Measurements from ENCODE around the gene NKX2-1. TPM values are rescaled to one million over a fixed set of nuclear protein-coding genes. Genes with fewer than 3 reads are reported as not detected.

Gene NKX2-1
- not detected for total RNA-seq

DNA sequence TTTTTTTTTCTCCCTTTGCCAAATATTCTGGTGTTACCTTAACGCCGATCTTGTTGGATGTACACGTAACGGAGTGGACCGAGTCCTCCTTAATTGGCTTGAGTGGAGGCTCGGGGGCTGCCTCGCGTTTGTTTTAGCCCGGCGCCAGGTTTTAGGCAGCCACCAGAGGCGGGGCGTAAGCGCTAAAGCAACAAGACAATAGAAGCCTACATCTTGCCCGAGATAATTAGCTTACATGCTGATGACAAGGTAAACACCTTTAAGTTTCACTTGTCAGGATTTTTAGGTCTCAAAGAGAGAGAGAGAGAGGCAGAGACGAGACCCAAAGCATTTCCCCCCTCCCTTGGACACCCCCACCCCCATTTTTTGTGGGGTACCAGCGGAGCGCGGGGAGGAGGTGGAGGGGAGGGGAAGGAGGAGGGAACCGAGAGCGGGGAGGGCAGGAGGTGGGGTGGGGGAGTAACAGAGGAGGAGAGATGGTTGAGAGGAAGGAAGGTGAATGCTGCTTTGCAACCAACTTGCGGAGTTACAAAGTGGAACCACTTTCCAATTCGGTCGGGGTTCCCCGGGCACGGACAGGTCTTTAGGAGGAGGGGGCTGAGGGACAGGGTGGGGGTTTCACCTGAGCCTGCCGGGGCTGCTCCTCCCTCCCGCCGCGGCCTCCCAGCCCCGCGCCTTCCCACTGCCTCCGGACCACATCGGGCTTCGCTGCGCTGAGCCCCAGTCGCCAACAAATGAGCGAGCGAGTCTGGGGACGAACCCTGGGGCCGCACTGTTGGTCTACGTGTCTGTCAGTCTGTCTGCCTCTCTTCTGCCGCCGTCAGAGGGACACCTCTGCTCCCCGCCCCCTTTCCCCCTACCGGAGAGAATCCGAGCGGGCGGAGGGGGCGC lies at the start of gene NKX2-1:
NKX2-1 (minus strand) TSS at position 802 of the 891 bp plus-strand sequence; CDS start at position 699, 103 bp downstream.

Other genes starting within 250 kb of the NKX2-1 start
- gene MBIP, start 199.6 kb downstream of the NKX2-1 start, total RNA-seq: 10 to 100 TPM; 15.7 to 15.8 TPM
- not detected for gene NKX2-8, start 62.4 kb upstream of the NKX2-1 start, total RNA-seq
- not detected for gene PAX9, start 141.6 kb upstream of the NKX2-1 start, total RNA-seq

All from melanocyte of skin (primary cell).